Measurements from ENCODE around the gene SUV39H2. TPM values are rescaled to one million over a fixed set of nuclear protein-coding genes. Genes with fewer than 3 reads are reported as not detected.

Gene SUV39H2
- total RNA-seq, 2 donors from 2014 or later = 35.4 to 37.6 TPM

DNA sequence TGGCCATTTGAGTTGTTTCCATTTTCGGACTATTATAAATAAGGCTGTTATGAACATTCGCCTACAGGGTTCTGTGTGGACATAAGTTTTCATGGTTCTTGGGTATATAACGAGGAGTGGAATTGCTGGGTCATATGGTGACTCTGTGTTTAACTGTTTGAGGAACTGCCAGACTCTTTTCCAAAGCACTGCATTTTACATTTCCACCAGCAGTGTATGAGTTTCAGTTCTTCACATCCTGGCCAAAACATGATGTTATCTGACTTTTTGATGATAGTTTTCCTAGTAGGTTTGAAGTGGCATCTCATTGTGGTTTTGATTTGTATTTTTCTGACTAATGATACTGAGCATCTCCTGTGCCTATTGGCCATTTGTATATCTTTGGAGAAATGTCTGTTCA lies 5.4 kb downstream of the SUV39H2 start:
- Histone ChIP-seq H3K27ac (ENCODE audit: low read depth, low read length) (no peak overlapping the region), H3K9me3 (ENCODE audit: control insufficient read depth, low read length) (no peaks in the 10 kb centered on the region), H3K4me1 (ENCODE audit: control insufficient read depth, insufficient read depth, low read length) (peaks cover 5% of the 10 kb centered on the region), H3K9ac (ENCODE audit: extremely low read depth, low read length, poor library complexity, severe bottlenecking) (no peak overlapping the region), H3K4me3 (ENCODE audit: low read length) (no peak overlapping the region), H3K27me3 (ENCODE audit: control insufficient read depth, insufficient read depth, low read length, poor library complexity, severe bottlenecking) (no peaks in the 10 kb centered on the region), H3K36me3 (ENCODE audit: control insufficient read depth, insufficient read depth, low read length) (peaks cover 22% of the 10 kb centered on the region)
- Mint-ChIP-seq H3K4me3 (no peak overlapping the region), H3K4me1 (peaks cover 15% of the 10 kb centered on the region), H3K36me3 (ENCODE audit: low read depth) (peaks cover 7% of the 10 kb centered on the region), H3K27me3 (ENCODE audit: insufficient read depth) (no peaks in the 10 kb centered on the region), H3K9me3 (no peaks in the 10 kb centered on the region), H3K27ac (no peak overlapping the region)
- TF ChIP-seq, protein P1, sequence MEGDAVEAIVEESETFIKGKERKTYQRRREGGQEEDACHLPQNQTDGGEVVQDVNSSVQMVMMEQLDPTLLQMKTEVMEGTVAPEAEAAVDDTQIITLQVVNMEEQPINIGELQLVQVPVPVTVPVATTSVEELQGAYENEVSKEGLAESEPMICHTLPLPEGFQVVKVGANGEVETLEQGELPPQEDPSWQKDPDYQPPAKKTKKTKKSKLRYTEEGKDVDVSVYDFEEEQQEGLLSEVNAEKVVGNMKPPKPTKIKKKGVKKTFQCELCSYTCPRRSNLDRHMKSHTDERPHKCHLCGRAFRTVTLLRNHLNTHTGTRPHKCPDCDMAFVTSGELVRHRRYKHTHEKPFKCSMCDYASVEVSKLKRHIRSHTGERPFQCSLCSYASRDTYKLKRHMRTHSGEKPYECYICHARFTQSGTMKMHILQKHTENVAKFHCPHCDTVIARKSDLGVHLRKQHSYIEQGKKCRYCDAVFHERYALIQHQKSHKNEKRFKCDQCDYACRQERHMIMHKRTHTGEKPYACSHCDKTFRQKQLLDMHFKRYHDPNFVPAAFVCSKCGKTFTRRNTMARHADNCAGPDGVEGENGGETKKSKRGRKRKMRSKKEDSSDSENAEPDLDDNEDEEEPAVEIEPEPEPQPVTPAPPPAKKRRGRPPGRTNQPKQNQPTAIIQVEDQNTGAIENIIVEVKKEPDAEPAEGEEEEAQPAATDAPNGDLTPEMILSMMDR (conservative IDR thresholded peaks at IDR 0.05) = no peak
- no peak for DNase-seq
- WGBS, 2 experiments (ENCODE audit: insufficient coverage in 1 of 2, insufficient read length in 1 of 2) = 96 to 100% methylated on average over 3 of the region's 3 CpGs

DNA sequence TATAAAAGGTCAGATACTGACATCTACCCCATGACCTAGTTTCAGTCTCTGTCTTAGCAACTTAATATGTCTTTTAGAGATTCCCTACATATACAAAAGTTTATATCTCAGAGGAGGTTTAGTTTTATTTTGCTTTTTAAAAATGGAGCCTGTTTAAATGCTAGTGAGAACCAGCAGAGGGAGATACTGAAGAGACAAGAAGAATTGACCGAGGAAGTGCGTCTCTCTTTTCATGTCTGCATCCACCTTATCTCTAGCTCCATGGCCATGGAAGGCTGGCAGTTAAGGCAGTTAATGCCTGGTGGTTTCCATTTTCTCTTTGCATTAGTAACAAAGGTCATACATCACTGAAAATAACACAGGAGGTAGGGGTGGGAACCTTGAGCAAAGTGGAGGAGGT lies 10.7 kb downstream of the SUV39H2 start:
- Histone ChIP-seq H3K4me3 (ENCODE audit: low read length) (no peak overlapping the region), H3K27ac (ENCODE audit: low read depth, low read length) (no peak overlapping the region), H3K27me3 (ENCODE audit: control insufficient read depth, insufficient read depth, low read length, poor library complexity, severe bottlenecking) (no peaks in the 10 kb centered on the region), H3K9ac (ENCODE audit: extremely low read depth, low read length, poor library complexity, severe bottlenecking) (no peak overlapping the region), H3K4me1 (ENCODE audit: control insufficient read depth, insufficient read depth, low read length) (no peaks in the 10 kb centered on the region), H3K9me3 (ENCODE audit: control insufficient read depth, low read length) (no peaks in the 10 kb centered on the region), H3K36me3 (ENCODE audit: control insufficient read depth, insufficient read depth, low read length) (peaks cover 24% of the 10 kb centered on the region)
- no peaks in the 10 kb centered on the region for H3K27me3 Mint-ChIP-seq (ENCODE audit: insufficient read depth)
- H3K4me1 Mint-ChIP-seq = no peaks in the 10 kb centered on the region
- no peak overlapping the region for H3K27ac Mint-ChIP-seq
- 82 to 100% methylated on average over 2 of the region's 2 CpGs for WGBS, 2 experiments (ENCODE audit: insufficient coverage in 1 of 2, insufficient read length in 1 of 2)
- H3K36me3 Mint-ChIP-seq (ENCODE audit: low read depth) = peaks cover 9% of the 10 kb centered on the region
- H3K4me3 Mint-ChIP-seq = no peak overlapping the region
- TF ChIP-seq, protein P1 (conservative IDR thresholded peaks at IDR 0.05) = peak; percentile 71
- H3K9me3 Mint-ChIP-seq = no peaks in the 10 kb centered on the region
- DNase-seq = no peak

DNA sequence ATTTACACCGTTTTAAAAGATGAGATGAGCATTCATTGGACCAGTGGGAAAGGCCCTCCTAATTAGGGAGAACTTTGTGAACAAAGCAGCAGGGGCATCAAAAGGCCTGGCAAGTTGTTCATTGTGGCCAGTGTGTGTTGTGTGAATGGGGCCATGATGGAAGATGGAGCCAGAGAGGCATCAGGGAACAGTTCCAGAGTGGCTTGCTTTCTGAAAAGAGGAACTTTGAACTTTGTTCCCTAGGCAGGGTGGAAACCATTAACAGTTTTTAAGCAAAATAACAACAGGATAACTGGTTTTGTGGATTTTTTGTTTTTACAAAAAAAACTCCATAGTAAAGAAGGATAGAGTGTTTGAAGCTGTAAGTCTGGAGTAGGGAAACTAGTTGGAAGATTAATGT lies 12.5 kb downstream of the SUV39H2 start:
- Mint-ChIP-seq H3K27me3 (ENCODE audit: insufficient read depth) (no peaks in the 10 kb centered on the region), H3K27ac (no peak overlapping the region), H3K9me3 (no peaks in the 10 kb centered on the region), H3K4me3 (no peak overlapping the region), H3K4me1 (no peaks in the 10 kb centered on the region), H3K36me3 (ENCODE audit: low read depth) (peaks cover 9% of the 10 kb centered on the region)
- Histone ChIP-seq H3K27me3 (ENCODE audit: control insufficient read depth, insufficient read depth, low read length, poor library complexity, severe bottlenecking) (no peaks in the 10 kb centered on the region), H3K9me3 (ENCODE audit: control insufficient read depth, low read length) (no peaks in the 10 kb centered on the region), H3K27ac (ENCODE audit: low read depth, low read length) (no peak overlapping the region), H3K36me3 (ENCODE audit: control insufficient read depth, insufficient read depth, low read length) (peaks cover 17% of the 10 kb centered on the region), H3K4me3 (ENCODE audit: low read length) (no peak overlapping the region), H3K9ac (ENCODE audit: extremely low read depth, low read length, poor library complexity, severe bottlenecking) (no peak overlapping the region), H3K4me1 (ENCODE audit: control insufficient read depth, insufficient read depth, low read length) (no peaks in the 10 kb centered on the region)
- 97 to 100% methylated on average over 1 of the region's 1 CpG for WGBS, 2 experiments (ENCODE audit: insufficient coverage in 1 of 2, insufficient read length in 1 of 2)
- TF ChIP-seq, protein P1 (conservative IDR thresholded peaks at IDR 0.05) = no peak
- no peak for DNase-seq

All from endodermal cell (in vitro differentiated cells).